Glutamatergic neuron (in vitro differentiated cells): Measurements from ENCODE around the gene CTDSPL. TPM values are rescaled to one million over a fixed set of nuclear protein-coding genes. Genes with fewer than 3 reads are reported as not detected.

Experiments
- DNase-seq: peaks from one replicate; pipeline ENCODE4 v3.0.0; 2022
- H3K27ac Mint-ChIP-seq: one replicate; pipeline ENCODE4 v1.8.0; 2020; ENCODE audit warnings: mild to moderate bottlenecking, mixed read lengths, inconsistent platforms; ENCODE audit not compliant: unreplicated experiment
- H3K27me3 Mint-ChIP-seq: one replicate; pipeline ENCODE4 v1.8.0; 2020; ENCODE audit warnings: mild to moderate bottlenecking, moderate library complexity, mixed read lengths, inconsistent platforms; ENCODE audit not compliant: unreplicated experiment
- H3K36me3 Mint-ChIP-seq: one replicate; pipeline ENCODE4 v1.8.0; 2020; ENCODE audit warnings: mild to moderate bottlenecking, mixed read lengths, inconsistent platforms; ENCODE audit not compliant: unreplicated experiment
- H3K4me1 Mint-ChIP-seq: one replicate; pipeline ENCODE4 v1.8.0; 2020; ENCODE audit warnings: mild to moderate bottlenecking, low read depth, mixed read lengths, inconsistent platforms; ENCODE audit not compliant: unreplicated experiment
- H3K4me3 Mint-ChIP-seq: one replicate; pipeline ENCODE4 v1.8.0; 2020; ENCODE audit warnings: mild to moderate bottlenecking, mixed read lengths, inconsistent platforms; ENCODE audit not compliant: unreplicated experiment
- H3K9me3 Mint-ChIP-seq: one replicate; pipeline ENCODE4 v1.8.0; 2020; ENCODE audit warnings: mild to moderate bottlenecking, moderate library complexity, mixed read lengths, inconsistent platforms; ENCODE audit not compliant: unreplicated experiment
- CTCF ChIP-seq: fragments of 200-600 bp; sonication (generic); IDR thresholded peaks from one replicate; pipeline ENCODE4 v1.5.0; 2021; ENCODE audit not compliant: partially characterized antibody, unreplicated experiment
- total RNA-seq: library from RNA; stranded (reverse); fragmentation: NEBNext Ultra II Directional; extraction: Animal tissue kit (Norgen Biotek cat#: 25700); gene quantifications from one replicate; pipeline ENCODE4 v1.2.1, GENCODE V29; 2021; ENCODE audit not compliant: unreplicated experiment

The CTDSPL gene
- total RNA-seq, 1 donor from 2014 or later: 6.6 TPM

- peaks cover 17% of the 10 kb centered on the region for H3K27me3 Mint-ChIP-seq
- no peak for DNase-seq
- TF ChIP-seq CTCF: no peak
- H3K4me3 Mint-ChIP-seq: no peak overlapping the region
- H3K4me1 Mint-ChIP-seq: no peaks in the 10 kb centered on the region
- H3K36me3 Mint-ChIP-seq: no peaks in the 10 kb centered on the region
- H3K27ac Mint-ChIP-seq: no peak overlapping the region
- H3K9me3 Mint-ChIP-seq: peaks cover 10% of the 10 kb centered on the region
Observed at GRCh38 chr3:37863949-37864822, 2.5 kb downstream of the CTDSPL start.

GRCh38 chr3:37864904-37865303 is 3.2 kb downstream of the CTDSPL start:
- no peaks in the 10 kb centered on the region for H3K4me1 Mint-ChIP-seq
- H3K27me3 Mint-ChIP-seq: peaks cover 15% of the 10 kb centered on the region
- peaks cover 8% of the 10 kb centered on the region for H3K9me3 Mint-ChIP-seq
- no peaks in the 10 kb centered on the region for H3K36me3 Mint-ChIP-seq
- no peak for DNase-seq
- no peak overlapping the region for H3K27ac Mint-ChIP-seq
- no peak for TF ChIP-seq CTCF
- no peak overlapping the region for H3K4me3 Mint-ChIP-seq

- H3K27me3 Mint-ChIP-seq: peaks cover 7% of the 10 kb centered on the region
- no peak overlapping the region for H3K27ac Mint-ChIP-seq
- H3K4me3 Mint-ChIP-seq: no peak overlapping the region
- TF ChIP-seq CTCF: no peak
- no peak for DNase-seq
- no peaks in the 10 kb centered on the region for H3K4me1 Mint-ChIP-seq
- H3K36me3 Mint-ChIP-seq: peaks cover 13% of the 10 kb centered on the region
- peaks cover 8% of the 10 kb centered on the region for H3K9me3 Mint-ChIP-seq
Observed at GRCh38 chr3:37867144-37867543, 5.5 kb downstream of the CTDSPL start.

- Mint-ChIP-seq H3K4me3 (no peak overlapping the region), H3K27ac (no peak overlapping the region), H3K9me3 (peaks cover 5% of the 10 kb centered on the region), H3K4me1 (no peaks in the 10 kb centered on the region), H3K27me3 (no peaks in the 10 kb centered on the region), H3K36me3 (peaks cover 15% of the 10 kb centered on the region)
- DNase-seq: no peak
- no peak for TF ChIP-seq CTCF
Observed at GRCh38 chr3:37871858-37872257, 10.2 kb downstream of the CTDSPL start.

- peaks cover 21% of the 10 kb centered on the region for H3K36me3 Mint-ChIP-seq
- no peak for DNase-seq
- no peak overlapping the region for H3K27ac Mint-ChIP-seq
- H3K4me1 Mint-ChIP-seq: no peaks in the 10 kb centered on the region
- H3K4me3 Mint-ChIP-seq: no peak overlapping the region
- peaks cover 5% of the 10 kb centered on the region for H3K9me3 Mint-ChIP-seq
- no peak for TF ChIP-seq CTCF
- no peaks in the 10 kb centered on the region for H3K27me3 Mint-ChIP-seq
Observed at GRCh38 chr3:37872413-37873160, 10.9 kb downstream of the CTDSPL start.
